Ishikawa (cell line): ENCODE results near the gene CNTNAP2.

ENCODE experiments used
- CEBPB ChIP-seq: IDR thresholded peaks from 2 replicates; pipeline ENCODE4 v1.6.1; 2012
- CREB1 ChIP-seq: IDR thresholded peaks from 2 replicates; pipeline ENCODE4 v1.6.1; 2012; ENCODE audit warnings: low read depth
- EGR1 ChIP-seq: IDR thresholded peaks from 2 replicates; pipeline ENCODE4 v1.6.1; 2012
- EP300 ChIP-seq: IDR thresholded peaks from 2 replicates; pipeline ENCODE4 v1.6.1; 2012; ENCODE audit warnings: borderline replicate concordance
- FOXM1 ChIP-seq: IDR thresholded peaks from 2 replicates; pipeline ENCODE4 v1.6.1; 2012; ENCODE audit warnings: low read depth, borderline replicate concordance
- RAD21 ChIP-seq: IDR thresholded peaks from 2 replicates; pipeline ENCODE4 v1.6.1; 2012; ENCODE audit warnings: low read depth
- TAF1 ChIP-seq: IDR thresholded peaks from 2 replicates; pipeline ENCODE4 v1.6.1; 2012; ENCODE audit warnings: low read depth, mild to moderate bottlenecking
- TEAD4 ChIP-seq: IDR thresholded peaks from 2 replicates; pipeline ENCODE4 v1.6.1; 2012
- YY1 ChIP-seq: IDR thresholded peaks from 2 replicates; pipeline ENCODE4 v1.6.1; 2012; ENCODE audit warnings: low read depth
- ZBTB7A ChIP-seq: IDR thresholded peaks from 2 replicates; pipeline ENCODE4 v1.6.1; 2012; ENCODE audit warnings: low read depth
- TF ChIP-seq, protein P1 (sequence below): IDR thresholded peaks from 2 replicates; pipeline ENCODE4 v1.6.1; 2012
- TF ChIP-seq, protein P2 (sequence below): IDR thresholded peaks from 2 replicates; pipeline ENCODE4 v1.6.1; 2012
- TF ChIP-seq, protein P3 (sequence below): IDR thresholded peaks from 2 replicates; pipeline ENCODE4 v1.6.1; 2012; ENCODE audit warnings: low read depth, mild to moderate bottlenecking

DNA sequence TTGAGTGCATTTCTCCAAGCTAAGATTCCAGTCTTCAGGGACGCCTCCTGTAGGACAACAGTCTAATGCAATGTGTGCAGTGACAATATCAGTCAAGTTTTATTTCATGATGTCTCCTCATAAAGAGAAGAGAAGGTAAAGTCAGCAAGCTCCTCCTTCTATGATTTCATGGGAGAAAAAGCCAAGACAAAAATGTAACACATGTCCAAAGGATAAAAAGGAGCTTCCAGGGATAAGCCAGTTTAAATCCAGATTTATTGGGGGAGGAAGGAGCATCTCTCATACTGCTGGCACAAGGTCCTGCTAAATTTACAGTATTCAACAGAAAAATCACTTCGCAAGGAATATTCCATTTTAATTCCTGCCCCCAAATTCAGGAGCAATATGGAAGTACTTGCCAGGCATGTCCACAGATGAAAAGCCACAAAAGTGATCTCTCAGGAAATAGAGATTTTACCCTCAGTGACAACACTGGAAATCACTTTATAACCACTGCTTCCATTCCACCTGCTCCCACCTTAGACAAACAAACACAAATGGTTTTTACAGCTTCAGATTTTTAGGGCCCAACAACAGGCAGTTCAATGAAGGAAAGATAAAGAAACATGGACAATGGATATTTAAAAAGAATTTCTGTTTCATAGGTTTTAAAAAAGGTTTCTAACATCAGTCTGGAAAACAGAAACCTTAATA is 1796.5 kb downstream of the CNTNAP2 start:
- TF ChIP-seq FOXM1 (no peak), ZBTB7A (no peak), TAF1 (no peak), RAD21 (no peak), EP300 (no peak), EGR1 (no peak), CREB1 (no peak), TEAD4 (no peak), YY1 (no peak), CEBPB (no peak)
- TF ChIP-seq, protein P1, sequence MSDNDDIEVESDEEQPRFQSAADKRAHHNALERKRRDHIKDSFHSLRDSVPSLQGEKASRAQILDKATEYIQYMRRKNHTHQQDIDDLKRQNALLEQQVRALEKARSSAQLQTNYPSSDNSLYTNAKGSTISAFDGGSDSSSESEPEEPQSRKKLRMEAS = no peak
- TF ChIP-seq, protein P2, sequence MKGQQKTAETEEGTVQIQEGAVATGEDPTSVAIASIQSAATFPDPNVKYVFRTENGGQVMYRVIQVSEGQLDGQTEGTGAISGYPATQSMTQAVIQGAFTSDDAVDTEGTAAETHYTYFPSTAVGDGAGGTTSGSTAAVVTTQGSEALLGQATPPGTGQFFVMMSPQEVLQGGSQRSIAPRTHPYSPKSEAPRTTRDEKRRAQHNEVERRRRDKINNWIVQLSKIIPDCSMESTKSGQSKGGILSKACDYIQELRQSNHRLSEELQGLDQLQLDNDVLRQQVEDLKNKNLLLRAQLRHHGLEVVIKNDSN = no peak
- TF ChIP-seq, protein P3, sequence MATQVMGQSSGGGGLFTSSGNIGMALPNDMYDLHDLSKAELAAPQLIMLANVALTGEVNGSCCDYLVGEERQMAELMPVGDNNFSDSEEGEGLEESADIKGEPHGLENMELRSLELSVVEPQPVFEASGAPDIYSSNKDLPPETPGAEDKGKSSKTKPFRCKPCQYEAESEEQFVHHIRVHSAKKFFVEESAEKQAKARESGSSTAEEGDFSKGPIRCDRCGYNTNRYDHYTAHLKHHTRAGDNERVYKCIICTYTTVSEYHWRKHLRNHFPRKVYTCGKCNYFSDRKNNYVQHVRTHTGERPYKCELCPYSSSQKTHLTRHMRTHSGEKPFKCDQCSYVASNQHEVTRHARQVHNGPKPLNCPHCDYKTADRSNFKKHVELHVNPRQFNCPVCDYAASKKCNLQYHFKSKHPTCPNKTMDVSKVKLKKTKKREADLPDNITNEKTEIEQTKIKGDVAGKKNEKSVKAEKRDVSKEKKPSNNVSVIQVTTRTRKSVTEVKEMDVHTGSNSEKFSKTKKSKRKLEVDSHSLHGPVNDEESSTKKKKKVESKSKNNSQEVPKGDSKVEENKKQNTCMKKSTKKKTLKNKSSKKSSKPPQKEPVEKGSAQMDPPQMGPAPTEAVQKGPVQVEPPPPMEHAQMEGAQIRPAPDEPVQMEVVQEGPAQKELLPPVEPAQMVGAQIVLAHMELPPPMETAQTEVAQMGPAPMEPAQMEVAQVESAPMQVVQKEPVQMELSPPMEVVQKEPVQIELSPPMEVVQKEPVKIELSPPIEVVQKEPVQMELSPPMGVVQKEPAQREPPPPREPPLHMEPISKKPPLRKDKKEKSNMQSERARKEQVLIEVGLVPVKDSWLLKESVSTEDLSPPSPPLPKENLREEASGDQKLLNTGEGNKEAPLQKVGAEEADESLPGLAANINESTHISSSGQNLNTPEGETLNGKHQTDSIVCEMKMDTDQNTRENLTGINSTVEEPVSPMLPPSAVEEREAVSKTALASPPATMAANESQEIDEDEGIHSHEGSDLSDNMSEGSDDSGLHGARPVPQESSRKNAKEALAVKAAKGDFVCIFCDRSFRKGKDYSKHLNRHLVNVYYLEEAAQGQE = no peak
